ENCODE results near the gene PHLDB3. TPM values are rescaled to one million over a fixed set of nuclear protein-coding genes. Genes with fewer than 3 reads are reported as not detected.
"Not testable (repeated sequence)": the region's sequence is repeated elsewhere in the genome, so short reads cannot be mapped to it uniquely, and the experiment has no call there.

PHLDB3 gene
- 24.6 TPM for total RNA-seq

DNA sequence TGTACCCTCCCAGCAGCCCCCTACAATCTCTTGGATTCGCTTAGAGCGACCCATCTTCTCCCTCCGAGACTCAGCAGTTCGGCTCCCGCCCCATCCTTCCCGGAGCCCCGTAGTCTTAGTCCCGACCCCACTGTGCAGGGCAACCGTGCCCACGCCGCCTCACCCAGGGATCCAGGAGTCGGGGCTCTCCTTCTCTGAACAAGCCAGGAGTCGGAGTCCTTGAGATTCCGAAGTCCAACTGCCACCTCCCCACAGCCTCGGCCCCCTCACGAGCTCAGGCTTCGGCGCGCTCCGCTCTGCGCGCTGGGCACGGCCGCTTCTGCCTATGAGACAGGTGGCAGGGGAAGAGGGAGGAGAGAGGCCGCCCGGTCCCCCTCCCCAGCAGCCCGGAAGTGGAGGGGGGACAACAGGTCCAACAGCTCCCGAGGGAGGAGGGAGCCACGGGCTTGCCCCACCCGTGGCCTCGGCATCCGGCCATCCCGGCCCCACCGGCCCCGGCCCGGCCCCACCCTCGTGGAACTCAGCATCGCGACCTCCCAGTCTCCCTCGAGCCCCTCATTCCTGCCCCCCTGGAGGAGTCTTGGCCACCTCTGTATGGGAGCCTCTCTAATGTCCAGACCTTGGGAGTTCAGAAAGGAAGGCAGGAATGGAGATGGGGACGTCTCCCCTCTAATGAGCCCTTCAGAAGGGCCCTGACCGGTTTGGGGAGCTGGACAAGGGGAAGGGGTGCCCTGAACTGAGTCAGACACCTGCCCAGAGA is at the start of gene PHLDB3:
TSS of gene PHLDB3 (minus strand) at position 321 of the 760 bp plus-strand sequence. CDS start 628 bp downstream, outside the sequence.
- DNase-seq = peak; percentile 43

DNA sequence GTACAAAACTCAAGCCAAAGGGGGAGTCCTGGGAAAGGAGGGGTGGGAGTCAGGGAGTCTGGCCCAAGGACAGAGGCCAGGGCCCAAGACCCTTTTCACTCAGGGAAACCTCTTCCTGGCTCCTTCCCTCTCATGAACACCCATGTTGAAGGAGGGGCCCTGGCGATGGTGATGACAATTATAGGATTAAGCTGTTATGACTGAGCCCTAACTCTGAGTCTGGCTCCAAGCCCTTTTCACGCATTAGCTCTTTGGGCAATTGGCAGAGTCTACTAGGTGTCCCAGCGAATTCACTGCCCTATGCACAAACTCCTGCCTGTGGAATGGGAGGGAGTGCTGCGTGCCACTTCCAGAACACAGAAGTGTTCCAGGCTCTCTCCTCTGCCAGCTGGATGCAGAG is 49.1 kb upstream of the PHLDB3 start:
- no peak for DNase-seq

DNA sequence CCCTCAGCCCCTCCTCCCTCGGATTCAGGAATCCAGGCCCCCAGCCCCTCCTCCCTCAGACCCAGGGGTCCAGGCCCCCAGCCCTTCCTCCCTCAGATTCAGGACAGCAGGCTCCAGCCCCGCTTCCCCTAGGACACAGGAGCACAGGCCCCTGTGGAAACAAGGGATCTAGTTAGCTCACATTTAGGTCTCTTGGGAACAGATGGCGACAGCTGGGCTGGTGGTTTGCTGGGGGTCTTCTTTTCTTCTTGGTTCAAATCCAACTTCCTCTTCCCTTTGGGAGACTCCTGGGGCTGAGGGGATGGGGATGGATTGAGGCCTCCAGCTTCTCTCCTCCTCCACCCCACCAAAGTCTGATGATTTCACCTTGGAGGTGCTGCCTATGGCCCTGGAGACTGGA is 48.1 kb upstream of the PHLDB3 start:
- DNase-seq = no peak

DNA sequence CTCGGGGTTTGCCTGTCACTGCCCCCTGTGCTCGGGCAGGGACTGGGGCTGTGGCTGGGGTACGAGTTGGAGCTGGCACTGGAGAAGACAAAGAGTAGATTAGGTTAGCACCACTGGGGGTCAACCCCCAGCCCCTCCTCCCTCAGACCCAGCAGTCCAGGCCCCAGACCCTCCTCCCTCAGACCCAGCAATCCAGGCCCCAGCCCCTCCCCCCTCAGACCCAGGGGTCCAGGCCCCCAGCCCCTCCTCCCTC is 47.6 kb upstream of the PHLDB3 start:
- DNase-seq = no peak

DNA sequence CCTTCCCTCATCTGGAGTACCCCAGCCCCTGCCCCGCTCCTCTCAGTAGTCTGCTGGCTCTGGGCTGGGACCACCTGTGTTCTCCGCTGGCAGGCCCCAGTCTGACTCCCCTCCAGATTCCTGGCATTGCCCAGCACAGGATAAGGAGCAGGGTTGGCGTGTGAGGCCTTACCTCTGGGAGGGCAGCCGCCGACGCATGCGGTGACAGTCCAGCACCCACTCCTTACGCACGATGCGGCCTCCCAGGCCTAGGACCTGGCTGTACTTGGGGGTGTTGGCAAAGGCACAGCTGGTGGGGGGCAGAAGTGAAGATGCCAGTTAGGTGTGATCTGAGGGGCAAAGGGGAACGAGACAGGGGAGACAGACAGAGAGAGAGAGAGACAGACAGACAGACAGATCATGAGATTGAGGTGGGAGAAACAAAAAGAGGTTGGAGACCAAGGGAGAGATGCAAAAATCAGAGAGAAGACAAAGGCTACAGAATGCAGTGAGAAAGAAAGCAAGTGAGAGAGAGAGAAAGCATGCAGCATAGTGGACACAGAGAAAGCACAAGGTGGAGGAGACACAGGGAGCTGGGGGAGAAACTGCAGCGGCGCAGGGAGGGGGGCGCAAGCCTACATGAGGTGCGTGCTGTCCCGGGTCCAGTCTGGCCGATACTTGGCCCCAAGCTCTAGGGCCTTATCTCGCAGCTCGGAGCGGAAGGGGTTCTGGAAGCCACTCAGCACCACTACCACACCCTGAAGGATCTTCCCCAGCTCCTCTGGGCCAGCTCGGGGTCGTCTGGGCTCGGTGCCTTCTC is 47.1 kb upstream of the PHLDB3 start:
- no peak for DNase-seq

DNA sequence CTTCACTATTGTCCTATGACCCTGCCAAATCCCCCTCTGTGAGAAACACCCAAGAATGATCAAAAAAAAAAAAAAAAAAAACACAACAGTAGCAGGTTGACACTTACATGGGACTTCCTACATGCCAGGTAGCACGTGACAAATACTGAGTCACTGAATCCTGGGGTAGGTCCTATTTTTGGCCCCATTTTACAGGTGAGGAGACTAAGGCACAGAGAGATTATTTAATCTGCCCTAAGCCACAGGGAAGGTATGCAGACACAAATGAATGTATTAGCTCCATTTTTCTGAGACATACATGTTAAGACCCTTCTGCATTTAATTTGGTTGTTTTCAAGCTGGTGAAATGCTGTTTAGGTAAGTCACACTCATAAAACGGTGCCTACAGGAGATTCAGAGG is 44.2 kb upstream of the PHLDB3 start:
- DNase-seq = no peak

DNA sequence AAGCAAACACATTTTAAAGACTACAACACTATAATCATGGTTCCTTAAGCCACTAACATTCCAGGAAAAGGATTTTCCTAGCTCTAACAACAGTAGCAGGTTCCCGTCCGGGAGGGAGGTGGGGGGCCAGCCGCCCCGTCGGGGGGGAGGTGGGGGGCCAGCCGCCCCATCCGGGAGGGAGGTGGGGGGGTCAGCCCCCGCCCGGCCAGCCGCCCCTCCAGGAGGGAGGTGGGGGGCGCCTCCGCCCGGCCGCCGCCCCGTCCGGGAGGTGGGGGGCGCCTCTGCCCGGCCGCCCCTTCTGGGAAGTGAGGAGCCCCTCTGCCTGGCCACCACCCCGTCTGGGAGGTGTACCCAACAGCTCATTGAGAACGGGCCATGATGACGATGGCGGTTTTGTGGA is 43.4 kb upstream of the PHLDB3 start:
- DNase-seq = not testable (repeated sequence)

DNA sequence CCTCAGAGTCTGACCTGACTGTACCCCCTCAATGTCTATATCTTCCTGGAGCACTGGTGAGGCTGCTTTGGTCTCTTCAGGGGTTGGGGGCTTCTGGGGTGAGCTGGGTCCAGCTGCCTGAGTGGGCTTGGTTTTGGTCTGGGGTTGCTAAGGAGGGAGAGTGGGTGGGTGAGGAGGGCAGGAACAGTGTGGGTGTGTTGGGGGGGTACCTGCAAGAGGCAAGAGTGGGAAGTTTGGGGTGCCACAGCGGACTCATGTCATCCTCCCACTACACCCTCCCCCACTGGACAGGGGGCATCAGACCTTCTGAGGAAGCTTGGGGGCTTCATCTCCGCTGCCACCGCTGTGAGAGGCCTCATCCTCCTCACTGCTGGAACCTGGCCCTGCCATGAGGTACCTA is 42.0 kb upstream of the PHLDB3 start:
- DNase-seq = no peak

DNA sequence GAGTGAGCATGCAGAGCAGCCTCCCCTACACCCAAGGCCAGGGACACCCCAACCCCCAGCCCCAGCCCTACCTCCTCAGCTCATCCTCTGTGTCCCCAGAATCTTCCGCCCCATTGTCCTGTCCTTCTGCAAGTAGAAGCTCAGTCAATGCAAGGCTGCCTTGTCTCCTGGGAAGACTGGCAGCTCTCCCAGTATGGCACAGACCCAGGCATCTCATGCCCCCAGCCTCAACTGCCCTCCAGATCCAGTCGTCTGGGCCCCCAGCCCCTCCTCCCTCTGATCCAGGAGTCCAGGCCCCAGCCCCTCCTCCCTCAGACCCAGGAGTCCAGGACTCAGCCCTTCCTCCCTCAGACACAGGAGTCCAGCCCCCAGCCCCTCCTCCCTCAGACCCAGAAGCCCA is 41.4 kb upstream of the PHLDB3 start:
- no peak for DNase-seq

DNA sequence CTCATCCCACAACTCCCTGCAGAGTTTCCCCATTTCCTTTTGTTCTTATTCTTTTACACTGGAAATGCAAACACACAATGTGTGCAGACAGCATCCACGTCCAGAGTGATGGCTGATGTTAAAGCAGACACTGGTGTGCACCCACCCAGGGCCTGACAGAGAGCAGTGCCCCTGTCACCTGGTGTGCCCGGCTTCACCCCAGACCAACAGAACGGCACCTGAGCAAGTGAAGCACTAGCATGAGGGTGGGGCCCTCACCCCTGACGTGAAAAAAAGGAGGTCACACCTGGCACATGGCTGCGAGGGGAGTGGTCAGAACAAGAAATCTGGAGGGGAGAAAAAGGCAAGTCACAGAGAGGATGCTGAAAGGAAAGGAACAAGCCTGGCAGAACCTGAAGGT is 40.7 kb upstream of the PHLDB3 start:
- no peak for DNase-seq

DNA sequence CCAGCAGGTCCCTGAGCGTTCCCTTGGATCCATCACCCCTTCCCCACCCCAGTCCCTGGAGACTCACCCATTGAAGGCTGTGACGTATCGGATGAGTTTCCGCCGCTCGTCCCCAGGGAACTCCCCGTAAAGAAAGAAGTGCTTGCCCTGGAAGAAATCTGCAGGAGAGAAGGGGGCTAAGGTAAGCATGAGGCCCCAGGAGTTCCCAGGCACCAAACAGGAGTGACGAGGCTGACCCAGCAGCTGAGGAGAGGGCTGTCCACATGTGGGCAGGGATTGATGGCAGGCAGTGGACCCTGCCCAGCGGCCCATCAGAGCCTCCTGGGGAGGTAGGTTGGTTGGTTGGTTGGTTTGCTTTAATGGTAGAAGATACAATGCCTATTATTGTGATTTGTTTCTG is 39.5 kb upstream of the PHLDB3 start:
- DNase-seq = no peak

DNA sequence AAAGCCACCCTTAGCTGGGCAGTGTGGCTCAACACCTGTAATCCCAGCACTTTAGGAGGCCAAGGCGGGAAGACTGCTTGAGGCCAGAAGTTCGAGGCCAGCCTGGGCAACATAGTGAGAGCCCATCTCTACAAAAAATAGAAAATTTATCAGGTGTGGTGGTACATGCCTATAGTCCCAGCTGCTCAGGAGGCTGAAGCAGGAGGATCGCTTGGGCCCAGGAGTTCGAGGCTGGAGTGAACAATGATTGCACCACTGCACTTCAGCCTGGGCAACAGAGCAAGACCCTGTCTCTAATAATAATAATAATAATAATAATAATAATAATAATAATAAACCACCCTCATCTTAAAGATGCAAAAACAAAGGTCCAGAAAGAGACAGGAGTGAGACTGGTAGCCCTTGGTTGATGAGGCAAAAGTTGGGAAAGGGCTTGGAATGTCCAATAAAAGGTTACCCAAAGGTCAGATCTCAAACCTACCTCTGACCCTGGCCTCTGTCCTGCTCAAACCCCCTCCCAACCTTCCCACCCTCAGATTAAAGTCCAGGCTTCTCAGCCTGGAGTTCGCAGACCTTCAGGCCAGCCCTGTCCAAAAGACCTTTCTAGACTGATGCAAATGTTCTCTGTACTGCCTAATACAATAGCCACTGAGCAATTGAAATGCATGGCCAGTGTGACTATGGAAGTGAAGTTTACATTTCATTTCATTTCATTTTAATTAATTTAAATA is 37.5 kb upstream of the PHLDB3 start:
- DNase-seq = no peak

DNA sequence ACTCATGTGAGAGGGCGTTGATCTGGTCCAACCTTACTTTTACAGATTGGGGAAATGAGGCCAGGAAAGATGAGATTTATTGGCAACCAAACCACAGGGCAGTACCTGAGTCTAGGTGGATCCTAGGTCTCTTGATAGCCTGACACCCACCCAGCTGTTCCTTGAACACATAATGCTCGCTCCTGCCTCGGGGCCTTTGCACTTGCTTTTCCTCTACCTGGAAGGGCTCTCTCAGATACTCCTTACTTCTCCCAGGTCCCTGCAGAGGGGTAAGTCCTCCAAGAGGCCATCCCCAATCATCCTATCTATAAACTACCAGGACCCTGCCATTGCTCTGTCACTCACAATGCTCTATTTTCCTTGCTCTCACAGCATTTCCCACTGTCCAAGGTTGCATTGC is 35.8 kb upstream of the PHLDB3 start:
- DNase-seq = no peak

DNA sequence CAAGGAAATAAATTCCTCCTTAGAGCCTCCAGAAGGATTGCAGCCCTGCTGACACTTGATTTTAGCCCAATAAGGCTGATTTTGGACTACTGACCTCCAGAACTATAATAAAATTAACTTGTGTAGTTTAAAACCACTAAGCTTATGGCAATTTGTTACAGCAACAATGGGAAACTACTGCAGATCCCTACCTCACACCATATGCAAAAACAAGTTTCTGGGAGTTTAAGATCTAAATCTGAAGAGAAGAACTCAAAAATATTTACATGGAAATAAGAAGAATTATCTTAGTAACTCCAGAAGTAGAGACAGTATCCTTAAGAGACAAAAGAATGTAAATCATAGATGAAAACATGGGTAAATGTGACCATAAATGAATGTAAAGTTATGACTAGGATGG is 34.4 kb upstream of the PHLDB3 start:
- no peak for DNase-seq

DNA sequence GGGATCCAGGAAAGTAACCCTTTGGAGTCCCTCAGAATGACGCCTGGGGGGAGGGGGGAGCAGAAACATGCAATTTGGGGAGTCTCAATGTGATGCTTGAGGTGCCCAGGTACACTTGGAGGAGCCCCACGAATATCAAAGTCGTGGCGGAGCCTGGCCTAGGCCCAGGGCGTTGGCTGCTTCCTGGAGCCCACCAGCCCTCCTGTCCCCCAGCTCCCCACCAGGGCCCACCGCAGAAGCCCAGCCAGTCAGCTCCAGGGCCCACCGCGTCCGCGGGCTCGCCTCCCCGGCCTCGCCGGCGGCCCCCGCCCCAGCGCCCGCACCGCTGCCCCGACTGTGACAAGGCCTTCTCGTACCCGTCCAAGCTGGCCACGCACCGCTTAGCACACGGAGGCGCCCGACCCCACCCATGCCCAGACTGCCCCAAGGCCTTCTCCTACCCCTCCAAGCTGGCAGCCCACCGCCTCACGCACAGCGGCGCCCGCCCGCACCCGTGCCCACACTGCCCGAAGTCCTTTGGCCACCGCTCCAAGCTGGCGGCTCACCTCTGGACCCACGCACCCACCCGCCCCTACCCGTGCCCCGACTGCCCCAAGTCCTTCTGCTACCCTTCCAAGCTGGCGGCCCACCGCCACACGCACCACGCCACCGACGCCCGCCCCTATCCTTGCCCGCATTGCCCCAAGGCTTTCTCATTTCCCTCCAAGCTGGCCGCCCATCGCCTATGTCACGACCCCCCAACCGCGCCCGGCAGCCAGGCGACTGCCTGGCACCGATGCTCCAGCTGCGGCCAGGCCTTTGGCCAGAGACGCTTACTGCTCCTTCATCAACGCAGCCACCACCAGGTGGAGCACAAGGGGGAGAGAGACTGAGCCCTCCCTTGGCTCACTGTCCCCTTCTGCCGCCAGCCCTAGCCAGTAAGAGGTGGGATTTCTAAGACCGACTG is 30.5 kb upstream of the PHLDB3 start:
- DNase-seq = peak; percentile 86

DNA sequence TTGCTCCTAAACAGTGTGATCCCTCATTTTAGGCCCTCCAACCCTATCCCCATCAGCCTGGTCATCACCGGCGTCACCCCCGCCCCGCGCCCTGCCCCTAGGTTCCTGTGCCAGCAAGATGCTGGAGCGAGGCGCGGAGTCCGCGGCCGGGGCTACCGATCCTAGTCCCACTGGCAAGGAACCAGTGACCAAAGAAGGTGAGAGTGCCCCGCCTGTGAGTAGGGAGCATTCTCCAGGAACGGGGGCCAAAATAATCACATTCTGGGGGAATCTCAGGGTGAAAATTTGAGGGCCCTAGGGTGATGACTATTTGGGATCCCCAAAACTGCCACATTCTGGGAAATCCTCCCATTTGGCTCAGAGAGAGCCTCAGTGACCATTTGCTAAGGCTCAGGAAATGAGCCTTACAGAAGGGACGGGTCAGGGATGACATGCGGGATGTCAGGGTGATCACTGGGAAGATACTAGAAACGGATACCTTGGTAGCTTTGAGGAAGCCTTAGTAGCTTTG is 29.8 kb upstream of the PHLDB3 start:
- DNase-seq = no peak

DNA sequence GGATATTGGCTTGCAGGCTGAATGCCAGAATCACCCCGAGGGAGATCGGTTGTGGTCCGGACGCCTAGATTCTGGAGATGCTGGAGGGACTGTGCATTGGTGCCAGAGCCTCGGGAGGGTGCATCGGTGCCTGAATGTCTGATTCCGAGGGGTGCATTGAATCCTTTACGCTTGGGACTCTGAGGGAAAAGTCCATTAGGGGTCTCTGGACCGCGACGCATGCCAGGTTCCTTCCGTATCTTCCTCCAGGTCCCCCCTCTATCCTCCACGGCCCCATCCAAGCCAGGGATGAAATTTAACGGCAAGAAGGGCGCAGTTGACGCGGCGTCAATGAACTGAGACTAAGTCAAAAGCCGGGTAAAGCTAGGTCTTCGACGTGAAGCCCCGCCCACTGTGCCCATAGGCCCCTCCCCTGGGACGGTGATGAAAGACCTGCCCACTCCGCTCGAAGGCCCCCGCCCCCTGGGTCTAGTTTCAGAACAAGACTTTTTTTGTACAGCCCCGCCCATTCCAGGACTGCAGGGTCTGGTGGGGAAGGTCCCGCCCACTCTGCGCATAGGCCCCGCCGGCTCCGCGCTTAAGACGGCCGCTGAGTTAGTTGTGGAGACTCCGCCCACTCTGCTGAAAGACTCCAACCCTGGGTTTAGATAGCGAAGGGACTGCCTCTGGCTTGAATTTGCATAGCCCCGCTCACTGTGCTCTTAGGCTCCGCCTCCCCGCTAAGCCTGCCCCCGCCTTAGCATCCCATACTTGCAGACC is 29.2 kb upstream of the PHLDB3 start:
- DNase-seq = peak; percentile 100

DNA sequence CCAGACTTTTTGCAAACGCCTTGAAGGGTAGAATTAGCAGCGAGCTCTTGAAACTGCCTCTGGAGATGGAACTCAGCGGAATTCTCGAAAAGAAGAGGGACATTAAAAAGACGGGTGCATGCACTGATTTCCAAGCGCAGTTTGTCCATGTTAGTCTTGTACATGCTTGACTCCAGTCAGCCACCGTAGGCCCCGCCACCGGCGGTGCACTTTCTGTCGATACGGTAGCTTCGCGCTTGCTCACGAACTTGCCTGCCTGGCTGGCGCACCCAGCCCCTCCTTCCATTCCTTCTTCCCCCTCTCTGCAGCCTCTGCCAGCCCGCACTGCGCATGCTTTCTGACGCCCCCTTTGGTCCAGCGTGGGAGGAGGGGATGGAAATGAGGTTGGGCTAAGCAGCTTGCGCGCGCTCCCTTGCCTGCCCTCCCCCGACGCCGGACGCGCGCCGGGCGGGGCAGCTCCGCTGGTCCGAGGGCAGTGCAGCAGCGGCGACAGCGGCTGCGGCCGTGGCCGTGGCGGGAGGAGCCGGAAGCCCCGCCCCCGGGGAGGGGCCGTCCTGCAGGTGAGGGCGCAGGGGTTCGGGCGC is 28.5 kb upstream of the PHLDB3 start, which contains the start of gene ZNF575:
TSS of gene ZNF575 (plus strand) at position 227 of the 584 bp plus-strand sequence. CDS start 1,235 bp downstream, outside the sequence.
- peak; percentile 99 for DNase-seq

DNA sequence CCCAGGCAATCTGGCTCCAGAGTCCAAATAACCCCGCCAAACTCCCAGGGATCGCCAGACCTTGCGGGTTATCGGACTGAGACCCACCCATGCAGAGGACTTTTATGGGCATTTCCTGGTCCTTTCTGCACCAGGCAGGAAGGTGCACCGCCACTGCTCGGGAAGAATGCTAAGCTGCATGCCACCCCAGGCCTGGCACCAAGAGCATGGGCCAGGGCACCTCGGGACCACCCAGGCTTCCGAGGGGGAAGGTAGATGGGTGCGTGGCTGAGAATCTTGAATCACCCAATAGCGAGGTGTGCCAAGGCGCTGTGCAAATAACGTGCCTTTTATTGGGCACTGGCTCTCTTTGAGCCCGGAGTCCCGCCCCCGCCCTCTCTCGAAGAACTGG is 28.0 kb upstream of the PHLDB3 start:
- no peak for DNase-seq

DNA sequence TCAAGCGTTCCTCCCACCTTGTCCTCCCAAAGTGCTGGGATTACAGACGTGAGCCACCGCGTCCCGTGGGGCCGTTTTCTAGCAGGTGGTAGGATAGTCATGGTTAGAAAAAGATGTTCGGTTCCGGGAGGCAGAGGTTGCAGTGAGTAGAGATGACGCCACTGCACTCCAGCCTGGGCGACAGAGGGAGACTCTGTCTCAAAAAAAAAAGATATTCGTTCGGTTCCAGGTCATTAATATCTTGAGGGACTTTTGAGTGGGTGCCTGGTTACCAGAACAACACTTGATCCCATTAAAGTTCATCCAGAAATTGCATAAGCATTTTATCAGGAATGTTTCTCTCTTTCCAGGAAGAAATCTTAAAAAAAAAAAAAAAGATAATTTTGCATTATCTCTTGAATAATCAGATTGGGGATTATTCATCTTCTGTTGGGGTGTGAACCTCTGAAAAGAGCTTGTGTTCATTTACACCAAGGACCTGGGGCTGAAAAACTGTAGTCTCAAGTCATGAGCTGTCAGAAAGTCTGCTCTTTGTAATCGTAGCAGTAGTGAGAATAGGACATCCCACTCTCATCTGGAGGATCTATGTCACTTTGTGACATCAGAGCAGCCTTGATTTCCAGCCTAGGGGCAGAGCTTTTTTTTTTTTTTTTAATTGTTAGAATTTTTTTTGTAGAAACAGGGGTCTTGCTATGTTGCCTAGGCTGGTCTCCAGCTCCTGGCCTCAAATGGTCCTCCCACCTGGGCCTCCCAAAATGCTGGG is 23.5 kb upstream of the PHLDB3 start:
- DNase-seq = peak; percentile 30
